ENCODE results near the gene TMEM126A. TPM values are rescaled to one million over a fixed set of nuclear protein-coding genes. Genes with fewer than 3 reads are reported as not detected.

Gene TMEM126A
- total RNA-seq, 6 experiments from 2014 or later = 32.0 to 52.4 (median 48.2) TPM

DNA sequence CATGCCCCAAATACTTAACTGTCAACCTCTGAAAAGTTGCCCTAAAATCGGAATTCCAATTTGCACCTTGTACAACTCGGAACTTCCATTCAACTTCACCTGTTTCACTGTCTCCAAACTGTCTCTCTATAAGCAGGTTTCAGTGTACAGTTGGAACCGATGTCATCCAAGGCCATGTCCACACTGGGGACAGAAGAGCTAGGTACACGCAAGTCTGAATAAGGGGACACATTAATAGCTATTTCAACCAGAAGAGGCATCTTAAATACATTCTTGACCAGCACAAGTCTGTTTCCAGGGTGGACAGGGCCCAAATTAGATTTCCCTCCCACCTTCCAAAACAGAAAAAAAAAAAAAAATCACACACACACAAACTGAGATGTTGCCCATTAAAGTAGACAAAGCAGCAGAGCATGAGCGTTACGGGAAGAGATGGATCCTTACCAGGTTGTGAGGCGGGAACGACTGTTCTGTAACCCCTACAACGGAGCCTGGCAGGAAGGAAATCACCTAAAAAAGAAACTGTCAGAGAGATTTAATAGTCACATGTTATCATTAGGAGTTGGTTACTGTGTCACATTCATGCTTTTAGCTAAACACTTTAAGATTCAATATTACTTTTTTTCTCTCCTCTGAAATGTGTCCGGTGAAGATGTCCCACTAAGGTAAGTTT lies 15.4 kb downstream of the TMEM126A start:
- peaks cover 47% of the 10 kb centered on the region for H3K4me1 Mint-ChIP-seq (ENCODE audit: low read depth)
- H3K27ac Mint-ChIP-seq = peak overlapping the region; percentile 96
- TF ChIP-seq, protein P1, sequence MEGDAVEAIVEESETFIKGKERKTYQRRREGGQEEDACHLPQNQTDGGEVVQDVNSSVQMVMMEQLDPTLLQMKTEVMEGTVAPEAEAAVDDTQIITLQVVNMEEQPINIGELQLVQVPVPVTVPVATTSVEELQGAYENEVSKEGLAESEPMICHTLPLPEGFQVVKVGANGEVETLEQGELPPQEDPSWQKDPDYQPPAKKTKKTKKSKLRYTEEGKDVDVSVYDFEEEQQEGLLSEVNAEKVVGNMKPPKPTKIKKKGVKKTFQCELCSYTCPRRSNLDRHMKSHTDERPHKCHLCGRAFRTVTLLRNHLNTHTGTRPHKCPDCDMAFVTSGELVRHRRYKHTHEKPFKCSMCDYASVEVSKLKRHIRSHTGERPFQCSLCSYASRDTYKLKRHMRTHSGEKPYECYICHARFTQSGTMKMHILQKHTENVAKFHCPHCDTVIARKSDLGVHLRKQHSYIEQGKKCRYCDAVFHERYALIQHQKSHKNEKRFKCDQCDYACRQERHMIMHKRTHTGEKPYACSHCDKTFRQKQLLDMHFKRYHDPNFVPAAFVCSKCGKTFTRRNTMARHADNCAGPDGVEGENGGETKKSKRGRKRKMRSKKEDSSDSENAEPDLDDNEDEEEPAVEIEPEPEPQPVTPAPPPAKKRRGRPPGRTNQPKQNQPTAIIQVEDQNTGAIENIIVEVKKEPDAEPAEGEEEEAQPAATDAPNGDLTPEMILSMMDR (IDR thresholded peaks at IDR 0.05) = no peak
- H3K36me3 Mint-ChIP-seq (ENCODE audit: low read depth) = peaks cover 56% of the 10 kb centered on the region
- H3K9me3 Mint-ChIP-seq = no peaks in the 10 kb centered on the region
- H3K27me3 Mint-ChIP-seq (ENCODE audit: insufficient read depth) = 0 out of 2 replicates have a peak, but pooled peaks cover 3% of the 10 kb centered on the region
- no peak for DNase-seq
- H3K4me3 Mint-ChIP-seq = peak overlapping the region; percentile 98

DNA sequence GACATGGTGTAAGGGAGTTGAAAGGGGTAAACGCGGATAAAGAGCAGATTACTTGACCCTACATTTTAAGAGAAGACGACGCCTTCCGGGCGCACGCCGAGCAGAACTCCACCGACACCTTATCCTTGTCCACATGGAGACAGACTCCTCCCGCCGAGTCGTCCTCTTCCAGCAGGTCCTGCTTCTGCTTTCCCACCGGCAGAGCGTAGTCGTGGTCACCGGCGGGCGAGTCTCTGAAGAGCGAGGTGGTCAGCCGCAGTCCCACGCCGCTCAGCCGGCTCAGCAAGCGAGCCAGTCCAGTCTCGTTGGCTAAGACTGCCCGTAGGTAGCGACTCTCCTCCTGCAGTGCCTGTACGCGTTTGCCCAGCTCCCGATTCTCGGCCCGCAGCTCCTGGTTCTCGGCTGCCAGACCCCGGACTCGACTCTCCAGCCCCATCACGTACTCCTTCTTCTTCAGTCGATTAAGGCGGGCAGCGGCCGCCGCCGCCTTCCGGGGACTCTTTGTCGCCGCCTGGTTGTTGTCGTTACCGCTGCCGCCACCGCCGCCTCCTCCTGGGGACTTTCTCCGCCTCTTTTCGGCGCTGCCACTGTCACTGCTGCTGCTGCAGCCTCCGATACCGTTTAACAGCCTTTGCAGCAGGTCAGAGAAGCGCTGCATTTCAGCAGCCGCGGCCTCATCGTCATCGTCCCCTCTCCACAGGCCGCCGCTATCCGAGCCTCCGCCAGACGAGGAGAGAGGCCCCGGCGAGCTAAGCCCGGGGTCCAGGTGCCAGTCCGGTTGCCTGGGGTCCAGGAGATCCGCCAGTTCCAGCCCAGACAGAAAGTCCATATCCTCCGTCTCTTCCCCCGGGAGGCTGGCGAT lies 16.2 kb downstream of the TMEM126A start:
- H3K36me3 Mint-ChIP-seq (ENCODE audit: low read depth) = peaks cover 49% of the 10 kb centered on the region
- DNase-seq = peak; percentile 41

DNA sequence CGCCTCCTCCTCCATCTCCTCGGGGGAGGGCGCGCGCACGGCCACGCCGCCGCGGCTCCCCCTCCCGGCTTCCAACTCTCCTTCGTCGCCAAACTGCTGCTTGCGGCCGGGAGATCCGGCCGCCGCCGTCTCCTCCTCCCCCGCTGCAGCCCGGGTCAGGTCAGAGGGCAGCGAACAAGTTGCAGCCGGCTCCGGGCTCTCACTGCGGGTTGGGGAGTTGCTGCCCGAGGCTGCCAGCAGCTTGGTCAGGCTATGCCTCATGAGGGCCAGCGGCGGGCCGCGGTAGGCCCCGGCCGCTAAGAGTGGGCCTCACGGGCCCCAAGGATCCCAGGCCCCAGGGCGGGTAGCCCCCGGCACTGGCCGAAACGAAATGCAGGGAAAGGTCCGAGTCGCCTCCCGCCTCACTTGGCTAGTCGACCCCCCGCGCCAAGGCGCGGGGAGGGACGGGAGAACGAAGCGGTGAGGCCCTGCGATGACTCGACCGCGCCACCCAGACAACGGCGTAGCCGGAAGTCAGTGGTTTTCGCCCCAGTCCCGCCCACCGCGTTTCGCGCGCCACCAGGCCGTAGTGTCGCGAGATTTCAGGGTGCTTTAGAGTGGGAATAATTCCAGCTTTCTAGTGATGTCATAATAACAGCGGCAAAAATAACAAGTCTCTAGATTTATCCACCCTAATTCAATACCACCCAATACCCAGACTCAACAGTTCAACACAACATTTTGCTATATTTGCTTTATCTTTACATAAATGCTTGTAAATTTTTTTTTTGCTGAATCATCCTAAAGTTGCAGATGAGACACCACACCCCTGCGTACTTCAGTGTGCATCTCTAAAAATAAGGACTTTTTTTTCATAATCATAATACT lies 17.1 kb downstream of the TMEM126A start, which contains the start of gene CREBZF:
TSS of gene CREBZF (minus strand) at position 515 of the 867 bp plus-strand sequence. CDS start at position 261, 254 bp downstream.
- peaks cover 41% of the 10 kb centered on the region for H3K36me3 Mint-ChIP-seq (ENCODE audit: low read depth)
- H3K27ac Mint-ChIP-seq = peak within 1 kb of the TSS; percentile 96
- TF ChIP-seq, protein P1 (IDR thresholded peaks at IDR 0.05) = no peak
- H3K4me3 Mint-ChIP-seq = peak within 1 kb of the TSS; percentile 98
- H3K27me3 Mint-ChIP-seq (ENCODE audit: insufficient read depth) = 0 out of 2 replicates have a peak, but pooled peaks cover 3% of the 10 kb centered on the region
- peaks cover 31% of the 10 kb centered on the region for H3K4me1 Mint-ChIP-seq (ENCODE audit: low read depth)
- no peaks in the 10 kb centered on the region for H3K9me3 Mint-ChIP-seq
- peak; percentile 94 for DNase-seq

More for the DNA sequence above, 16.2 kb downstream of the TMEM126A start:
- H3K4me1 Mint-ChIP-seq (ENCODE audit: low read depth) = peaks cover 40% of the 10 kb centered on the region
- peak overlapping the region; percentile 98 for H3K4me3 Mint-ChIP-seq
- TF ChIP-seq, protein P1 (IDR thresholded peaks at IDR 0.05) = peak; percentile 73
- no peaks in the 10 kb centered on the region for H3K9me3 Mint-ChIP-seq
- H3K27me3 Mint-ChIP-seq (ENCODE audit: insufficient read depth) = 0 out of 2 replicates have a peak, but pooled peaks cover 3% of the 10 kb centered on the region
- peak overlapping the region; percentile 96 for H3K27ac Mint-ChIP-seq

DNA sequence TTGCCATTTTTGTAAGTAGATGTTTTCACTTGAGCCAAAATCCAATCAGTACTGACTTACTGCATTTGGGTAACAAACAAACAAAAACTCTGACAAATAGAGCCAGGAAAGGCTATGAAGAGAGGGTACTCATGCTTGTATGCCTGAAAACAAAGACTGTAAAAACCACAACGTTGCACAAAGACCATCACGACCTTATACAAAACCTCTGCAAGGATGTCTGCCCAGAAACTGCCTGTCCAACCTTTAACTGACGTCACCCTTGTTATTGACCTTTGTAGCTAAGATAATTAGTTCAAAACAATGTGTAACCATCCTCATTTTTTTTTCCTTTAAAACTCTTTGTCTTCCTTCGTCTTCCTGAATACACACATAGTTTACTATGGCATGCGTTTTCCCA lies 18.0 kb downstream of the TMEM126A start:
- Mint-ChIP-seq H3K9me3 (no peaks in the 10 kb centered on the region), H3K36me3 (ENCODE audit: low read depth) (peaks cover 32% of the 10 kb centered on the region), H3K27me3 (ENCODE audit: insufficient read depth) (0 out of 2 replicates have a peak, but pooled peaks cover 3% of the 10 kb centered on the region), H3K4me1 (ENCODE audit: low read depth) (peaks cover 22% of the 10 kb centered on the region), H3K27ac (peak overlapping the region; percentile 47), H3K4me3 (peak overlapping the region; percentile 98; the same call in 1 of the 2 replicates)
- DNase-seq = no peak
- TF ChIP-seq, protein P1 (IDR thresholded peaks at IDR 0.05) = no peak

DNA sequence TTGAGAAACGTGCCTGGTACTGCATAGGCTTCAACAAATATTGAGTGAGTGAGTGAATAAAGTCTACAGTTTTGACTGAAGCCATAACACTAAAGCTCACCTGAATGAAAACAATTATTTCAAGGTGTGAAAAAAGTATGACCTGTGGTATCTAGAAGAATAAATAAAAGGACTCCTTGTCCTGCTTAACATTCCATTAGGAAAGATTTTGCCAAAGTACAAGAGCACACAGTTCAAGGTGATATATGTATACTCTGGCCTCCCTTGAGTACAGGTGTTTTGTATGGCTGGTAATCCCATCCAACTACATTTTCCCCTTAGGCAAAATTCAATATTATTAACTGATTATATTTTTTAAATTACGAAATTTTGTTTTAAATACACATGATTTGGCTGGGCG lies 18.9 kb downstream of the TMEM126A start:
- Mint-ChIP-seq H3K4me3 (no peak overlapping the region), H3K27me3 (ENCODE audit: insufficient read depth) (0 out of 2 replicates have a peak, but pooled peaks cover 3% of the 10 kb centered on the region), H3K27ac (no peak overlapping the region), H3K36me3 (ENCODE audit: low read depth) (peaks cover 23% of the 10 kb centered on the region), H3K4me1 (ENCODE audit: low read depth) (peaks cover 12% of the 10 kb centered on the region), H3K9me3 (no peaks in the 10 kb centered on the region)
- TF ChIP-seq, protein P1 (IDR thresholded peaks at IDR 0.05) = no peak
- DNase-seq = no peak

Data from HFFc6 (cell line).